ENCODE measurements around the gene DUOX1. TPM values are rescaled to one million over a fixed set of nuclear protein-coding genes. Genes with fewer than 3 reads are reported as not detected.

Gene DUOX1
- total and polyA plus RNA-seq, 2 experiments from 2014 or later: 0.32 to 1.8 TPM

GRCh38 chr15:45140557-45141250, 10.9 kb downstream of the DUOX1 start:
- Histone ChIP-seq H3K9me3 (ENCODE audit: low read depth) (no peaks in the 10 kb centered on the region), H3K4me1 (ENCODE audit: insufficient read depth) (no peaks in the 10 kb centered on the region), H3K9ac (no peak overlapping the region), H3F3A (ENCODE audit: insufficient read depth) (no peaks in the 10 kb centered on the region), H3K27ac (no peak overlapping the region), H3K36me3 (ENCODE audit: low read depth) (no peaks in the 10 kb centered on the region), H3K79me2 (ENCODE audit: insufficient read depth) (no peaks in the 10 kb centered on the region), H2AFZ (no peak overlapping the region), H4K20me1 (ENCODE audit: insufficient read depth) (no peaks in the 10 kb centered on the region), H3K4me3 (no peak overlapping the region), H3K9me2 (ENCODE audit: insufficient read depth) (no peaks in the 10 kb centered on the region), H3K4me2 (ENCODE audit: unreplicated experiment) (no peak overlapping the region), H3K27me3 (replicated peaks; ENCODE audit: insufficient read depth) (no peaks in the 10 kb centered on the region)
- 91 to 93% methylated on average over 10 of the region's 10 CpGs for WGBS, 2 experiments (ENCODE audit: low coverage in 1 of 2, low lambda C conversion rate in 2 of 2, missing lambda C conversion rate in 2 of 2)
- in situ Hi-C loops (cut with MboI): no loop called here
- TF ChIP-seq EZH2phosphoT487 (IDR thresholded peaks at IDR 0.05; ENCODE audit: insufficient read depth, low read depth) (no peak), EZH2 (IDR thresholded peaks at IDR 0.05; ENCODE audit: insufficient read depth, poor library complexity, severe bottlenecking) (no peak)
- no peak for DNase-seq

GRCh38 chr15:45141386-45141785, 11.6 kb downstream of the DUOX1 start:
- Histone ChIP-seq H3K36me3 (ENCODE audit: low read depth) (no peaks in the 10 kb centered on the region), H3K4me3 (no peak overlapping the region), H2AFZ (no peak overlapping the region), H3K79me2 (ENCODE audit: insufficient read depth) (no peaks in the 10 kb centered on the region), H3F3A (ENCODE audit: insufficient read depth) (no peaks in the 10 kb centered on the region), H3K27me3 (replicated peaks; ENCODE audit: insufficient read depth) (no peaks in the 10 kb centered on the region), H4K20me1 (ENCODE audit: insufficient read depth) (no peaks in the 10 kb centered on the region), H3K9me3 (ENCODE audit: low read depth) (no peaks in the 10 kb centered on the region), H3K9ac (no peak overlapping the region), H3K27ac (no peak overlapping the region), H3K4me1 (ENCODE audit: insufficient read depth) (peaks cover 5% of the 10 kb centered on the region), H3K9me2 (ENCODE audit: insufficient read depth) (no peaks in the 10 kb centered on the region), H3K4me2 (ENCODE audit: unreplicated experiment) (no peak overlapping the region)
- no peak for DNase-seq
- WGBS, 2 experiments (ENCODE audit: low coverage in 1 of 2, low lambda C conversion rate in 2 of 2, missing lambda C conversion rate in 2 of 2): 70 to 76% methylated on average over 5 of the region's 5 CpGs
- in situ Hi-C loops (cut with MboI): no loop called here
- TF ChIP-seq EZH2phosphoT487 (IDR thresholded peaks at IDR 0.05; ENCODE audit: insufficient read depth, low read depth) (no peak), EZH2 (IDR thresholded peaks at IDR 0.05; ENCODE audit: insufficient read depth, poor library complexity, severe bottlenecking) (no peak)

- Histone ChIP-seq H3K4me1 (ENCODE audit: insufficient read depth) (peaks cover 9% of the 10 kb centered on the region), H3K4me2 (ENCODE audit: unreplicated experiment) (no peak overlapping the region), H3K9me3 (ENCODE audit: low read depth) (no peaks in the 10 kb centered on the region), H3K9me2 (ENCODE audit: insufficient read depth) (no peaks in the 10 kb centered on the region), H3K79me2 (ENCODE audit: insufficient read depth) (no peaks in the 10 kb centered on the region), H3K27ac (no peak overlapping the region), H4K20me1 (ENCODE audit: insufficient read depth) (no peaks in the 10 kb centered on the region), H3K27me3 (replicated peaks; ENCODE audit: insufficient read depth) (no peaks in the 10 kb centered on the region), H3K9ac (no peak overlapping the region), H3F3A (ENCODE audit: insufficient read depth) (no peaks in the 10 kb centered on the region), H2AFZ (no peak overlapping the region), H3K4me3 (no peak overlapping the region), H3K36me3 (ENCODE audit: low read depth) (no peaks in the 10 kb centered on the region)
- no peak for DNase-seq
- WGBS, 2 experiments (ENCODE audit: low coverage in 1 of 2, low lambda C conversion rate in 2 of 2, missing lambda C conversion rate in 2 of 2): 71 to 76% methylated on average over 7 of the region's 7 CpGs
- TF ChIP-seq EZH2 (IDR thresholded peaks at IDR 0.05; ENCODE audit: insufficient read depth, poor library complexity, severe bottlenecking) (no peak), EZH2phosphoT487 (IDR thresholded peaks at IDR 0.05; ENCODE audit: insufficient read depth, low read depth) (no peak)
- in situ Hi-C loops (cut with MboI): no loop called here
These were observed 13.3 kb downstream of the DUOX1 start for GRCh38 chr15:45143056-45143455.

GRCh38 chr15:45143946-45144345, 14.2 kb downstream of the DUOX1 start:
- H3K9ac ChIP-seq: no peak overlapping the region
- 88 to 91% methylated on average over 11 of the region's 11 CpGs for WGBS, 2 experiments (ENCODE audit: low coverage in 1 of 2, low lambda C conversion rate in 2 of 2, missing lambda C conversion rate in 2 of 2)
- no peaks in the 10 kb centered on the region for H3K9me3 ChIP-seq (ENCODE audit: low read depth)
- H3K9me2 ChIP-seq (ENCODE audit: insufficient read depth): no peaks in the 10 kb centered on the region
- peaks cover 17% of the 10 kb centered on the region for H3K4me1 ChIP-seq (ENCODE audit: insufficient read depth)
- no peak overlapping the region for H2AFZ ChIP-seq
- no peak for DNase-seq
- no peaks in the 10 kb centered on the region for H3K79me2 ChIP-seq (ENCODE audit: insufficient read depth)
- H3K4me3 ChIP-seq: no peak overlapping the region
- no peaks in the 10 kb centered on the region for H3K27me3 ChIP-seq (replicated peaks; ENCODE audit: insufficient read depth)
- TF ChIP-seq EZH2 (IDR thresholded peaks at IDR 0.05; ENCODE audit: insufficient read depth, poor library complexity, severe bottlenecking) (no peak), EZH2phosphoT487 (IDR thresholded peaks at IDR 0.05; ENCODE audit: insufficient read depth, low read depth) (no peak)
- H4K20me1 ChIP-seq (ENCODE audit: insufficient read depth): no peaks in the 10 kb centered on the region
- H3K4me2 ChIP-seq (ENCODE audit: unreplicated experiment): no peak overlapping the region
- H3F3A ChIP-seq (ENCODE audit: insufficient read depth): no peaks in the 10 kb centered on the region
- H3K36me3 ChIP-seq (ENCODE audit: low read depth): no peaks in the 10 kb centered on the region
- in situ Hi-C loops (cut with MboI): no loop called here
- no peak overlapping the region for H3K27ac ChIP-seq

All from GM23248 (cell line).